ENCODE data around the gene MYL5.

- TF ChIP-seq ZNF274 (IDR thresholded peaks at IDR 0.05; ENCODE audit: low read depth, low read length), result no peak
- no peak for TF ChIP-seq YY1 (IDR thresholded peaks at IDR 0.05; ENCODE audit: insufficient read depth, insufficient read length)
- TF ChIP-seq SUZ12 (IDR thresholded peaks at IDR 0.05; ENCODE audit: extremely low read depth, insufficient read depth, insufficient read length), result no peak
Measured at GRCh38 chr4:649751-650310, 24.5 kb upstream of the MYL5 start.
